Right ventricle myocardium inferior (tissue), 1 donor: ENCODE data around the gene WNT9B. TPM values are rescaled to one million over a fixed set of nuclear protein-coding genes. Genes with fewer than 3 reads are reported as not detected.
A peak's percentile ranks its signal among the peaks of the same experiment; 100 is the strongest.
"Not testable (repeated sequence)": the region's sequence is repeated elsewhere in the genome, so short reads cannot be mapped to it uniquely, and the experiment has no call there.

ENCODE experiments used
- ATAC-seq: fragments of 200-7000 bp; cut with Tn5 transposase; one replicate; pipeline ENCODE4 v1.9.1; 2020; ENCODE audit warnings: mild to moderate bottlenecking, moderate library complexity
- DNase-seq: peaks from one replicate; pipeline ENCODE4 v3.0.0; 2021; ENCODE audit errors: missing footprints
- intact Hi-C: fragments of 100-400 bp; cut with DNase I; formaldehyde crosslinking; loops from one replicate; pipeline ENCODE4 v1.11.0; 2022
- total RNA-seq: library from RNA; stranded (reverse); fragmentation: NEBNext Ultra II Directional; extraction: Animal tissue kit (Norgen Biotek cat#: 25700); gene quantifications from one replicate; pipeline ENCODE4 v1.2.1, GENCODE V29; 2021
- donor health status: DM: no; HTN: yes; CAD: no; lungs with severe emphysema.

Gene WNT9B
- total RNA-seq, 1 donor from 2014 or later: not detected

GRCh38 chr17:46820592-46821450, 30.6 kb upstream of the WNT9B start:
- no peak for DNase-seq
- intact Hi-C loops: no loop called here
- no peak for ATAC-seq

GRCh38 chr17:46821482-46822387, 29.6 kb upstream of the WNT9B start:
- intact Hi-C loops: no loop called here
- ATAC-seq: no peak
- DNase-seq: no peak

- ATAC-seq (no peak), DNase-seq (peak; percentile 82)
- intact Hi-C loops: no loop called here
Measured at GRCh38 chr17:46822388-46822921, 28.9 kb upstream of the WNT9B start.

GRCh38 chr17:46823657-46824056, 27.7 kb upstream of the WNT9B start:
- DNase-seq: no peak
- intact Hi-C loops: no loop called here
- ATAC-seq: no peak

- DNase-seq: no peak
- no peak for ATAC-seq
- intact Hi-C loops: no loop called here
Measured at GRCh38 chr17:46826116-46826515, 25.3 kb upstream of the WNT9B start.

- DNase-seq (no peak), ATAC-seq (no peak)
- intact Hi-C loops: no loop called here
Measured at GRCh38 chr17:46827274-46827673, 24.1 kb upstream of the WNT9B start.

- intact Hi-C loops: no loop called here
Measured at GRCh38 chr17:46831573-46832330, 19.6 kb upstream of the WNT9B start.

GRCh38 chr17:46832331-46832821, 19.0 kb upstream of the WNT9B start:
- ATAC-seq (no peak), DNase-seq (no peak)
- intact Hi-C loops: no loop called here

More at GRCh38 chr17:46831573-46832330, 19.6 kb upstream of the WNT9B start:
- ATAC-seq (no peak), DNase-seq (no peak)

GRCh38 chr17:46832945-46833839, 18.2 kb upstream of the WNT9B start:
- DNase-seq (no peak), ATAC-seq (peak; percentile 41)
- intact Hi-C loops: no loop called here

GRCh38 chr17:46833840-46834208, 17.6 kb upstream of the WNT9B start:
- DNase-seq: no peak
- ATAC-seq: no peak
- intact Hi-C loops: no loop called here

- DNase-seq (no peak), ATAC-seq (no peak)
- intact Hi-C loops: no loop called here
Measured at GRCh38 chr17:46834846-46835245, 16.5 kb upstream of the WNT9B start.

- DNase-seq (no peak), ATAC-seq (no peak)
- intact Hi-C loops: no loop called here
Measured at GRCh38 chr17:46836500-46836899, 14.9 kb upstream of the WNT9B start.

- no peak for DNase-seq
- no peak for ATAC-seq
- intact Hi-C loops: no loop called here
Measured at GRCh38 chr17:46837521-46837920, 13.9 kb upstream of the WNT9B start.

- DNase-seq: no peak
- no peak for ATAC-seq
- intact Hi-C loops: no loop called here
Measured at GRCh38 chr17:46839211-46839610, 12.2 kb upstream of the WNT9B start.

GRCh38 chr17:46840596-46840995, 10.8 kb upstream of the WNT9B start:
- ATAC-seq, intact Hi-C loops, DNase-seq: not testable (repeated sequence)

- intact Hi-C loops: loop anchor here (1.0 to 2.0 kb wide), 2 partner anchors 99 to 160 kb away; no protein-coding TSS in a partner anchor
- DNase-seq (no peak), ATAC-seq (peak; percentile 46)
Measured at GRCh38 chr17:46841561-46842379, 9.6 kb upstream of the WNT9B start.

- no peak for ATAC-seq
- intact Hi-C loops: loop anchor here (2.0 kb wide), 1 partner anchor 98 kb away; no protein-coding TSS in a partner anchor
- no peak for DNase-seq
Measured at GRCh38 chr17:46842835-46843234, 8.5 kb upstream of the WNT9B start.
